SH-SY5Y (cell line): ENCODE measurements around the gene CACNA2D2.

Experiments
- GATA2 ChIP-seq: IDR thresholded peaks from 2 replicates; pipeline ENCODE4 v1.6.1; 2011; ENCODE audit warnings: mild to moderate bottlenecking, low read depth, low read length
- GATA3 ChIP-seq: IDR thresholded peaks from 2 replicates; pipeline ENCODE4 v1.6.1; 2011; ENCODE audit warnings: low read depth, mild to moderate bottlenecking, low read length, moderate library complexity

DNA sequence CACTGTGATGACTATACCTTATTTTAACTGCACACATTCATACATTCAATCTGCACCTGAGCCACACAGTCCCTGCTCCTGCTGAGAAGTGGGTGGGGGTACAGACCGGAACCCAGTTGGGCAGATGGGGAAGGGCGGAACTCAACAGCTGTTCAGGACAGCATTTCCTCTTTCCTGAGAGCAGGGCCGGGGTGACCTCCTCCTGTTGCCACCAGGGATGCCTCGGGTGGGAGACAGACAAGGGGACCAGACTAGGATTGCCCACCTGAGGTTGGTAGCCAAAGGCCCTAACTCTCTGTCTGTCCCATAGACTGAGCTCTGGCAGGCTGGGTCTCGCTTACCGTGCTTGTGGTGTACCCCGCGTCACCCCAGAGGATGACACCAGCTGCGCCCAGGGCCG is 184.8 kb downstream of the CACNA2D2 start:
- TF ChIP-seq GATA2, result no peak
- TF ChIP-seq GATA3, result no peak
